GM21737 (cell line): ENCODE measurements around the gene ENTR1.

Source experiments
- ATAC-seq: cut with Tn5 transposase; IDR thresholded peaks from one replicate; pipeline ENCODE4 v1.9.1; 2021; ENCODE audit warnings: mild to moderate bottlenecking, moderate library complexity; ENCODE audit not compliant: unreplicated experiment

ENTR1 gene, protein sequence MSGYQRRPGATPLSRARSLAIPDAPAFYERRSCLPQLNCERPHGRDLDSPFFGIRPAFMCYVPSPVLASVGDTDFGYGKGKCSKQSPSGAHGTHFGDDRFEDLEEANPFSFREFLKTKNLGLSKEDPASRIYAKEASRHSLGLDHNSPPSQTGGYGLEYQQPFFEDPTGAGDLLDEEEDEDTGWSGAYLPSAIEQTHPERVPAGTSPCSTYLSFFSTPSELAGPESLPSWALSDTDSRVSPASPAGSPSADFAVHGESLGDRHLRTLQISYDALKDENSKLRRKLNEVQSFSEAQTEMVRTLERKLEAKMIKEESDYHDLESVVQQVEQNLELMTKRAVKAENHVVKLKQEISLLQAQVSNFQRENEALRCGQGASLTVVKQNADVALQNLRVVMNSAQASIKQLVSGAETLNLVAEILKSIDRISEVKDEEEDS

DNA sequence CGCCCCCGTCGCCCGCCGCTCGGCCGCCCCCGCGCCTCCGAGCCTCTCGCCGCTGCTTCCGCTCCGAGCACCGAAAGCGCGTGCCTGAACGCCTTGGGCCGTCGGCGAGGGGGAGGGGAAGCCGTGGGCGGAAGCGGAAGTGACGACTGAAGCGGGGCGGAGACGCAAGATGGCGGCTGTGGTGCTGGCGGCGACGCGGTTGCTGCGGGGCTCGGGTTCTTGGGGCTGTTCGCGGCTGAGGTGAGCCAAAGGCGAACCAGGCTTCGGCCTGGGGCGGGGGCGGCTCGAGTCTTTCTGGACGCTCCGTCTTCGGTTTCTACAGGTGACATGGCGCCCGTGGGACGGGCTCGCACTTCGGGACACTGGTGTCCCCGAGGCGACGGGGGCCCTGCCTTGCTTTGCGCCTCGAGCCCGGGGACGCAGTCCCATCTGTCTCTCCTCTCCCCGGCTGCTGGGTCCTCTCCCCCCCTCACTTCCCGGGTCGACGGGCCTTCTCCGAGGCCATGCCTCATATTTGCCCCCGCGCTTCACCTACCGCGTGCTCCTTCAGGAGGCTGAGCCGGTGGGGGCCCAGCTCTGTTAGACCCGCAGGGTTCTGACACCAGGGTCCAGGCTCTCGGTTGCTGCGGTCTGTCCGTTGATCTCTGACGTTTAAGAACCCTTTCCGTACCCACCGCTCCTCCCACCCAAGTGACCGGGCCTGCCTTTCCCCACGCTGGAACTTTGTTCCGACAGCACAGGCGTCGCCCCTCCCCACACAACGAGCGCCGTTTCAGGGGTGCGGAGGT lies at the start of gene ENTR1, which contains the start of gene PMPCA:
Gene ENTR1, minus strand, starts transcription at position 115 of the 788 bp plus-strand sequence. CDS start 217 bp downstream, outside the sequence.
Gene PMPCA, plus strand, starts transcription at position 159 of the 788 bp plus-strand sequence. Its CDS starts 11 bp downstream, at position 170.
- peak; percentile 73 for ATAC-seq

DNA sequence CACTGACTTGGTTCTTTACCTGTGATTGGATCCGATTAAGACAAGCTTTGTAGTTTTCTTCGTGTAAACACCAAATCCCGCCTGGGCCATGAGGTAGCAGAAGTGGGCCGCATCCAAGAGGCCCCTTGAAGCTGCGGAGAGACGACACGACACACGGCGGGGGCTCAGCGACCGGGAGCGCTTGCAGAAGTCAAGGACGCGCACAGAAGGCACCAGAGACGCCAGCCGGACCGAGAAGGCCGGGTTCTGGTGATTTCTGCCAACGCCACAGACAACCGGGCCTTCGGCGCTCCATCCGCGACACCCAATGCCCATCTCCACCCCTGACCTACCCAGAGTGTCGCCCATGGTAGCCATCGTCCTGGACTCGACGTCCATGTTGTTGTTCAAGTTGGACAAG lies 49.0 kb upstream of the ENTR1 start:
- no peak for ATAC-seq

DNA sequence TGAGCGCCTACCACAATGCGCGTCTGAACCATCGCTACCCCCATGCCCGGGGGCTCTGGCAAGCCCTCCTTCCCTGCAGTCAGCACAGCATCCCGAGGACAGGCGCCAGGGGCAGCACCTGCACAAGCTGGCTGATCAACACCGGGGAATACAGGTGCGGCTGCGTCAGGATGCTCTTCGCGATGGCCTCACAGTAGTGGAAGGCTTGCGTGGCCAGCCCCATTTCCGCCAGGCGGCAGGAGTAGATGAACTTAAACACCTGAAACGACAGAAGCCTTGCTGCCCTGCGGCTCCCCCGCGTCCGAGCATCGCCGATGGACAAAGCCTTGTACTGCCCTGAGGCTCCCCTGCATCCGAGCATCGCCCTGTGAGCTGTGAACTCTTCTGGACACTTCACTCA lies 46.9 kb upstream of the ENTR1 start:
- ATAC-seq = no peak

DNA sequence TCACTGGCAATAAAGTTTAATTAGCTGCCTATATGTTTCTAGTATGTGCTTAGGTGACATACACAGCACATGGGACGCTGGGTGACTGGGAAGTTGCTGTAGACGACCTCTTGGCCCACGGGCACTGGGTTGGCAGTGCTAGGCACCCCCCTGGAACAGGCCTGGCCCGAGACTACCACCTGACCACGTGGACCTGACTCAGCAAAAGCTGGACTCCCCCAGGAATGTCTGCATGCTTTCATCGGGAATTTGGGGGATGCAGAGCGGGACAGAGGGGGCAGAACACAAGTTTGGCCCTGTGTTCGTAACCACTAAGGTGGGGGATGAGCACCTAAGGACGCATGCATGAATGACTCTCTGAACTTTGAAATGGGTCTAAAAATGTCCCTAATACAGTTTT lies 45.8 kb upstream of the ENTR1 start:
- no peak for ATAC-seq

DNA sequence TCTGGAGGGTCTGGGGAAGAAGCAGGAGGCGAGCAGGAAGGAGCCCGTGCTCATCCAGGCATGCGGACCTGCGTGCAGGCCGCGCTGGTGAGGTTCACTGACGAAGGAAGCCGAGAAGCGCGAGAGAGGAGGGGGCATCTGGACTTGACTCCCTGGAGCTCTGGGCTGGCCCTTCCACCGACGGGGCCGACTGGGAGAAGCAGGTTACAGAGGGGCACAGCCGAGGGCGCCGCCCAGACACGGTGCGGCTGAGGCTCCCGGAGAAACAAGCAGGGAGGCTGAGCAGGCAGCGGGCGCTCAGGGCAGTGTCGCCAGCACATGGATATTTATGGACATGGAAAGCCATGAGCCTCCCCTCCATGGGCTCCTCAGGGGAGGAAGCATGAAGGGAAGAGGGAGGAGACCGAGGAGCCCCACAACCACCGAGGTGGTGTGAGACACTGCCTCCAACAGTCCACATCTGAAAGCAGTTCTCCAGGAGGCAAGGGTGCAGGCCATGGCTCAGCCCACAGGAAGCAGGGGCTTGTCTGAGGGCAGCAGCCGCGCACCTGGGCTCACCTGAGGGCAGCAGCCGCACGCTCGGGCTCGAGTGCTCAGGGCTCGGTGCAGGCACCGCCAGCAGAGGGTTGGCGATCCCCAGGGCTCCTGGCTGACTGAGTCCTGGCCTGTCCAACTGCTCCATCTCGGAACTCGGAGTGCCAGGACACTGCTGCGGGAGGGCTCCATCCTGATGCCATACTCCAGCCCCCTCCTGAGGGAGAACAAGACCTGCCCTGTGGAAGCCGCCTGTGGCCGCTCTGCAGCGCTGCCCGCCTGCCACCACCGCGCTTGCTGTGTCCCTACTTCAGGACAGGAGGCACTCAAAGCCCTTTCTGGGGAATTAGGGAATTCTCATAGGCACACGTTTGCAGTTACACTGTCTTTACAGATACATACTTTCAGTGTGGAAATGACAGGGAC lies 44.9 kb upstream of the ENTR1 start:
- ATAC-seq = no peak

DNA sequence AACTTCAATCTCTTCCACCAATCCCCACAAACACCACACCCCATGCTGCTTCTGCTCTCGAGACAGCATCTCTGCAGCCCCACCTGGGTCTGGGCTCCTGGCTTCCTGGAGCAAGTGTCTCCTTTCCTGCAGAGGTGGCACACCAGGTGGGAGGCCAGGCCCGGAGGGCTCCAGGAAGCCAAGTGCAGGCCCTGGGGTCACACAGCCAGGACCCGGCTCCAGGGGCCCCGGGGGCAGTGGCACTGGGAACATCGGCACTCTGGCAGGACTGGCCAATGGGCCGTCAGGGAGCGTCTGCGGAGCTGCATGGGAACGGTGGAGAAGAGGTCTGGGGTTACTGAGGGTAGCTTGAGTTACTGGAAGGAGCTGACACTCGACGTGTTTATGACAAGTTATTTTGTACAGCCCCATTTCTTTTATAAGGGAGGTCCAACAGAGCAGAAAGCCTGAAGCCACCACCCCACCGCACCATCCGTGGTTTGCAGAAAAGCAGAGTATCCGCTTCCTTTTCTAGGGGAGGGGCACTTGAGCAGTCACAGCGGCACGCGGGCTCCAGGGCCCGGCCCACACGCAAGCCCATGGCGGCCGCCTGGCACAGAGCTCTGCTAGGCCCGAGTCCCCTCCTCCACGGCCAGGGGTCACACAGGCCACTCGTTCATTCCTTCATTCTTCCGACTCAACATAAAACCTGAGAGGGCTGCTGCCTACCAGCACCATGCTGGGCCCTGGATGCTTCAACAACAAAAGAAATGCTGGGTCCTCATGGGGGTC lies 43.8 kb upstream of the ENTR1 start:
- no peak for ATAC-seq

DNA sequence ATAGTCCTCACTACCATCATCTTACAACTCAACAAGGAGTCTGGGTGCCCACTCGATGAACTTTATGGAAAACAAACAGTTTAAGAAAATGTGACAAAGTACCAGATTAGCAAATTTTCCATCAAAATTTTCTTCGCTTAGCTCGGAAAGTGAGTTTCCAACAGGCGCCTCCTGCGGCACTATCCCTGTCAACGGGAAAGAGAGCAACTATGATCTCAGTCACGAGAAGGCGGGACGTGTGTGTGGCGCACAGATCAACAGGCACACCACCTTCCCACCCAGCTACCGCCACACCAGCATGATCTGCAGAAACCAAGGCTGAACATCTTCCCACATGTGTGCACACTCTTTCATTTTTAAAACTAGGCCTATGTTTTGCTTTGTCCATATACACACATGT lies 42.9 kb upstream of the ENTR1 start:
- no peak for ATAC-seq

DNA sequence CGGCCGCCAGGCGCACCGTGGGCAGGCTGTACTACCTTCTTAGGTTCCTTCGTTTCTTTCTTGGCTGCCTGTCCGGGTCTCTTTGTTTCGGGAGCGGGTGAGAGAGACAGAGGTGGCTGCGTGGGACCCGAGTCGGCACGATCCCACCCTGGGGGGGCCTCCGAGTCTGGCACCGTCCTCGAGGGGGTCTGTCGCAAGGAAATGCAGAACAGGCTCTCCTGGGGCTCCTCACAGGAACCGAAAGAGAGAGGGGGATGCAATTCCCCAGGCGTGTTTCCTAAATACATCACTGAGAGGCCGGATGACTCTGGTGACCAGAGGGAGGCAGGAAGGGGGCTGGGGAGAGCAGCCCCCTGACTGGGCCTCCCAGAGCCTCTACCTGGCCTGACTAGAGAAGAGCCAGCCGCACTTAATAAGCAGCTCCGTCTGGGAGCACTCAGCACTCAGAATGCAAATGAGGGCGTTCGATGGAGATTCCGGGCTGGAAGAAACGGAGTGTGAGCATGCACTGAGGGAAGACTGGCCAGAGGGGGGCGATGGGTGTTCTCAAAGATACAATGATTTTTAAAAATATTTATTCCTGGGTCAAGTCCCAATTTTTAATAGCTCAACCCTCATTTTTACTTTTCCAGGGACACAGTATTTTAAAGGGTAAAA lies 40.9 kb upstream of the ENTR1 start:
- ATAC-seq = no peak

DNA sequence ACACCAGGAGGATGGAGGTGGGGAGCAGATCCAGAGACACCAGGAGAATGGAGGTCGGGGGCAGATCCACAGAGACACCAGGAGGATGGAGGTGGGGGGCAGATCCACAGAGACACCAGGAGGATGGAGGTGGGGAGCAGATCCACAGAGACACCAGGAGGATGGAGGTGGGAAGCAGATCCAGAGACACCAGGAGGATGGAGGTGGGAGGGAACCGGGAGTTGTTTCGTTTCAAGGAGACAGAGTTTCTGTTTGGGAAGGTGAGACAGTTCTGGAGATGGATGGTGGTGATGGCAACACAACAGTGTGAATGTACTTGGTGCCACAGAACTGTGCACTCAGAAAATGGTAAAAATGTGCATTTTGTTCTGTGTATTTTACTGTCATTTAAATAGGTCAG lies 38.2 kb upstream of the ENTR1 start:
- ATAC-seq = no peak

DNA sequence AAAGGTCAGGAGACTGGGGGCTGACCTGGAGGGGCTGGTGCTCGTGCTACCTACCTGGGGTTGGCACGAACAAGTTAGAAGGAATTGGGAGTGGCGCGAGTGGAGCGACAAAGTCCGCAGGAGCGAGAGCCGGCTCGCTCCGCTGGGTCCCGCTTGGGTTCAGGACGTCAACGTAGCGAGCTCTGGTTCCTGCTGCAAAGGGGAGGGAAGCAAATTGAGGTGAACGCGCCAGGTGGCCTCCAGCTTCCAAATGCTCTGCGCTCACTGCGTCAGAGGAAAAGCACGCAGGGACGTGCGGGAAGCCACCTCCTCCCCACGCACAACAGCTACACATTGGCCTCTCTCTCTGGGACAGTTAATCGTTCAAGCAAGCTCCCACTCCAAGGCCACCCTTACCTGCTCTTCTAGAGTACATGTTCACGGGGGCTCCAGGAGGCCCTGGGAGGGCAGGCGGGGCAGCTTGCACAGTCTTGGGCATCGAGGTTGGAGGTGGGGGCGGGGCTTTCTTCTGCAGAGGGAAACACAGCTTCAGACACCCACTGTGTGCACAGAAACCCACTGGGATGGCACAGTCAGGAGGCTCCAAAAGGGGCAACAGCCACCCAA lies 36.9 kb upstream of the ENTR1 start:
- ATAC-seq = no peak

DNA sequence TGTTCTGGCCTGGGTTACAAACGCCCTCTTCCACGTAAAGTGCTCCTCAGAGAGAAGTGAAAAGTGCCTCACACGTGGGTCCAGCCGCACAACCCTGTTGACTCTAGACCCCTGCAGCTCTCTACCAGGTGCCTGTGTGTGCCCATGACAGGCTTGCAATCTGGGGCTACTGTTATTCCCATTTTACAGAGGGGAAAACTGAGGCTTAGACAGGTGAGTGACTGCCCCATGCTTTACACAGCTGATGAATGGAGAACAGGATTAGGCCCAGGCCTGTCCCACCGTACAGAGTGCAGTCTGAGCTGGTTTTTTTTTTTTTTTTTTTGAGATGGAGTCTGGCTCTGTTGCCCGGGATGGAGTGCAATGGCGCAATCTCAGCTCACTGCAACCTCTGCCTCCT lies 35.4 kb upstream of the ENTR1 start:
- no peak for ATAC-seq

DNA sequence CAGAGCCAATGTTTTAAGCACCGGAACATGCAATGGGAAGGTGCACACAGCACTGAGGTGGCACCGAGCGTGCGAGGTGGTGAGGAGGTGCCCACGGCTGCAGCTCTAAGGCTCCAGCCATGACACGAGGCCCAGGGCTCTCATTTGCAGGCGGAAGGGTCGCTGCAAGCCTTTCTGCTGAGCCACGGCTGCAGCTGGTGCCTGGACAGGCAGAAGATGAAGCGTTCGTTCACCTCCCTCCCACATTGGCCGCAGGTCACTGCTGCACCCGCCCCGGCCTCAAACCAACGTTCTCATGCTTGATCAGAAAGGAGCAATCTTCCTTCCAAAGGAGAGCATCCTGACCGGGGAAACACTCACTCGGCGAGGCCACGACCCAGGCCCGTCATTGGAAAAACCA lies 33.7 kb upstream of the ENTR1 start:
- ATAC-seq = no peak

DNA sequence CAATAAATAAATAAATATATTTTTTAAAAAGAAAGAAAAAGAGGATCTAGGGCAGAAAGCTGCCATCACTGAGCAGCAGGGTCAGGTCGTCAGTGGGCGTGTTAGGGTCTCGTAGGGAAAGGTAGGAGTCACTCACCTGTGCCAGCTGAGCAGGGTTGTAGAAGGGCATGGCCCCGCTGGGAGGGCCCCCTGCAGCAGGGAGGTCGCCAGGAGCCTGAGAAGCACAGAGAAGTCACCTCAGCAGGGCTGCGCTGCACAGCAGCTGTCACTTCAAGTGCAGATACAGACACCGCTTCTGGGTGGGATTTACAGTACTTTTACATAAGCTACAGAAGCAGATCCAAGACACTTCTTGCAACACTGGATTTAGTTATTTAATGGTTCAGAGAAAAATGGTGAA lies 33.3 kb upstream of the ENTR1 start:
- no peak for ATAC-seq

DNA sequence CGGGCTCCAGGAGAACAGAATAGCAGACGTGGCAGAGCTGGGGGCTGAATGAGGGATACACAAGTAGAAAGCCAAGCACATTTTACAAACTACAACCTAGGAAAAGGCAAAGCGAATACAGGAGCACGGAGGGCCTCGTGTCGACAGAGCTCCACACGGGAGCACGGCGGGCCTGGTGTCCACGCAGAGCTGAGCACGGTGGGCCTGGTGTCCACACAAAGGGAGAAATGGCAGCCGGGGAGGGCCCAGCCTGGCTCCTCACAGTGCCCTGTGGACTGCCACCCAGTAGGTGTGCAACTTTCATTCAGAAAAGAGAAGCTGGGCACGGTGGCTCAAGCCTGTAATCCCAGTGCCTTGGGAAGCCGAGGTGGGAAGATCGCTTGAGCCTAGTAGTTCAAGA lies 32.7 kb upstream of the ENTR1 start:
- no peak for ATAC-seq

DNA sequence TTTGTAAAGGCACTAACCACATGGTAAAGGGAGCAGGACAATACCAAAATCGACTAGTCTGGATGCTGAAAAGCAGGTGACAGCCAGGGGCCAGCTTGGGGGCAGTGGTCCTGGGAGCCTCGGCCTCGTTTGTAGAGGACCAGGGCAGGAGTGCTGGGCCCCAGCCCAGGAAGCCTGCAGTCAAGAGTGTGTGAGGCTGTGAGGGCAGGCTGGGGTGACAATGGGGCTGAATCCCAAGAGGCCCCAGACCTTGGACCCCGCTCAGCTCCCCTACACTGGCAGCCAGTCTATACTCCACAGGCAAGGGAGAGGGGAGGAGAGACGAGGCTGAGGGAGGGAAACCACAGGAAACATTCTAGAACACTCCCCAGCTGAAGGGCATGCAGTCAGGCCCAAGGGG lies 31.9 kb upstream of the ENTR1 start:
- no peak for ATAC-seq

DNA sequence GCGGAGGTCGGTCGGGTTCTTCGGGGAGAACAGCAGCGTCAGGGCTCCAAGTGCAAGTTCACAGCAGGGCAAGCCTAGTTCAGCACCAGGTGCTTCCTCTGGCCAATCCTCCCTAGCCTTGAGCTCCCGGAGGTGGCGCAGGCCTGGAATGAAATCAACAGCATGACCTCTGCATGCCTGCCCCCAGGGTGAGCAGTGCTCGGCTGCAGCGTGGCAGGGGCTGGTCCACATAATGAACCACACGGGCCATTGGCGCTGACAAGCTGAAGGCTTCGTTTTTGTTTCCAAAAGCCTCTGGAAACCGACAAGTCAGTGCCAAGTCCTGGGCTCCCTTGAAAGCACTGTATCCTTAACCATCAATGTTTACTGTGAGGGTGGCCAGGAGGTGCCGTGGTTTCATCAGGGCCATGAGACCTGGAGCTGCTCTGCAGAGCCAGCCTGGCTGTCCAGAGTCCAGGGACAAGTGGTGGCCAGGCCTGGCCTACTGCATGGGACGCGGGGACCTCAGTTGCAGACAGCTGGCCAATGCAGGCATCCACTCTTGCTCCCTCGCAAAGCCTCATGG lies 31.3 kb upstream of the ENTR1 start:
- ATAC-seq = no peak

DNA sequence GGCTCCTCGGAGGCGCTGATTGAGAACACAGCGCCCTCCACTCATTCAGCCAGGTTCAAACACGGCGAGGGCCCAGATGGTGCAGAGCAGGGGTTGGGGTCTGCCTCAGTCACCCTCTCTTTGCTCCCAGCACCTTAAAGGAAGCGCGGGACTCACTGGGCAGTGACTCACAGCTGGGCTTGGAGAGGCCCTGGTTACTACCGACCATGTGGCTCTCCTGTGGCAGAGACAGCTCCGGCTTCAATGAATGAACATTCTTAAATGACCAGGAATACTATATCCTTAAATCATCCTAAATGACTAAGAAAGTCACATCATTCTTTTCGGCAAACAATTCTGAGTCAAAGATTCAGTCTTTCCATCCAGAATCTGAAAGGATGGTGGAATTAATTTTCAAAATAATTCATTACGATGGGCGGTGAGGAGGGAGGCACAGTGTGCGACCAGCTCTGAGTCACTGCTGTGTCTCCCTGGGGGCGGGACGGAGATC lies 30.8 kb upstream of the ENTR1 start:
- no peak for ATAC-seq

DNA sequence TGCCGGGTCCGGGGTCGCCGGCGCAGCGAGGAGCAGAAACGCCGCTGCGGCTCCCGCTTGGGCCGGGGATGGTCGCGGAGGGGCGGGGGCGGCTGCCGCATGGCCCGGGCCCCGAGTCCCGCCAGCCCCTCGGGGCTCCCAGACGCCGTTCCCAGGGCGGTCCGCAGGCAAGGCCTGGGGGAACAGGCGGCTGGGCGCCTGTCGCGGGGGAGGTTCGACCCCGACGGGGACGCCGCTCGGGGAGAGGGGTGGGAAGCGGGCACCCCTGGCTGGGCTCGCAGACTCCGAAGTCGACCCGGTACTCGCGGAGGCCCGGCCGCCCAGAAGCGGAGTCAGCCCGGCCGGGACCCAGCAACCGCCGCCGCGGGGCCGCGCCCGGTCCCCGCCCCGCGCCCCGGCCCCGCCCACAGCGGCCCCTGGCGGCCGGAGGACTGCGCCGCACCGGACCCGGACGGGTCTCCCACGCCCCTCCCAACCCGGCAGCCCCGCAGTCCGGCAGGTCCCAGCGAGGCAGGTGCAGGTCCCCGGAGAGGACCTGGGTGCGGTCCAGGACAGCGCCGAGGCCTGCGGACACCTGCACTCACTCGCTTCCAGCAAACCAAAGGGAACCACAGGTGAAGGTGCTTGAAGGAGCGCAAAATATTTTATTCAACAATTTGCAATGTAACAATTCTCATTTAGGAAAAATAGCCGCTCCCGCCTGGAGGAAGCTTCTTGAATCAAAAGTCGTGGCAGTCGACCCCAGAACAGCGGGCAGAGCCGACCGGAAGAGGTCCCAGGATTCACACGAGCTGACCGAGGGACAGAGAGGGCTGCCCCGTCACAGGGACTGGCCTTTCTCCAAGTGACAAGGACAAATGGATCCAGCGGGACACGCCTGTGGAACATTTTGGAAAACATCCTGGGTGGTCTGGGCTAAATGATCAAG lies 29.3 kb upstream of the ENTR1 start, which contains the start of gene INPP5E:
Gene INPP5E, minus strand, starts transcription at position 365 of the 928 bp plus-strand sequence. CDS start 426 bp downstream, outside the sequence.
- ATAC-seq = peak; percentile 73
